Gastrocnemius medialis (tissue), 4 donors: Measurements from ENCODE around the gene ARID1B.

Source experiments
- CTCF ChIP-seq, 5 experiments: fragments of 450-650 bp in 3 of 5; fragments of 200-600 bp in 2 of 5; sonication (generic) in 2 of 5; IDR thresholded peaks in 4 of 5; conservative IDR thresholded peaks in 1 of 5; 1 replicate in 4 of 5; 2 replicates in 1 of 5; pipeline ENCODE4 v1.5.1; 2016 to 2019; ENCODE audit warnings: antibody characterized with exemption in 5 of 5, mild to moderate bottlenecking in 3 of 5, moderate library complexity in 3 of 5
- POLR2A ChIP-seq, 2 donors: fragments of 450-650 bp; IDR thresholded peaks; one replicate each; pipeline ENCODE4 v1.6.1; 2017; ENCODE audit warnings: antibody characterized with exemption in 2 of 2, mild to moderate bottlenecking in 2 of 2, moderate library complexity in 2 of 2

- TF ChIP-seq CTCF (IDR thresholded peaks at IDR 0.05 in 4 of 5, conservative IDR thresholded peaks at IDR 0.05 in 1 of 5): no peak
- no peak for TF ChIP-seq POLR2A (IDR thresholded peaks at IDR 0.05)
Observed at GRCh38 chr6:156952401-156952800, 175.2 kb downstream of the ARID1B start.
